Measurements from ENCODE around the gene APMAP. TPM values are rescaled to one million over a fixed set of nuclear protein-coding genes. Genes with fewer than 3 reads are reported as not detected.

The APMAP gene
- total RNA-seq, 2 experiments from 2014 or later: 73.5 to 75.8 TPM

GRCh38 chr20:24994186-24994465, 1.6 kb upstream of the APMAP start:
- POLR2A ChIA-PET: interaction anchor here (2.1 kb wide), 1 partner anchor 64 kb away, joined by 7 read pairs; the partner anchor contains the start of gene ACSS1
- CTCF ChIA-PET: interaction anchor here (0.7 to 3.3 kb wide), 9 partner anchors 10 to 320 kb away, joined by 3 to 24 read pairs (median 5); partner anchors contain the start of gene ACSS1

- CTCF ChIA-PET: interaction anchor here (0.7 to 3.3 kb wide), 8 partner anchors 10 to 321 kb away, joined by 3 to 24 read pairs (median 8); partner anchors contain the start of gene ACSS1
These were observed 1.0 kb upstream of the APMAP start for GRCh38 chr20:24993337-24994185.

GRCh38 chr20:24991897-24992486, 559 bp downstream of the APMAP start:
- POLR2A ChIA-PET: interaction anchor here (1.0 to 2.1 kb wide), 2 partner anchors 61 to 66 kb away, joined by 6 to 7 read pairs; partner anchors contain the start of gene ACSS1
- CTCF ChIA-PET: interaction anchor here (0.8 kb wide), 1 partner anchor 62 kb away, joined by 3 read pairs; no protein-coding TSS in a partner anchor

More at GRCh38 chr20:24993337-24994185, 1.0 kb upstream of the APMAP start:
- POLR2A ChIA-PET: interaction anchor here (0.6 to 2.1 kb wide), 3 partner anchors 33 to 400 kb away, joined by 3 to 7 read pairs (median 4); partner anchors contain the start of gene ACSS1

DNA sequence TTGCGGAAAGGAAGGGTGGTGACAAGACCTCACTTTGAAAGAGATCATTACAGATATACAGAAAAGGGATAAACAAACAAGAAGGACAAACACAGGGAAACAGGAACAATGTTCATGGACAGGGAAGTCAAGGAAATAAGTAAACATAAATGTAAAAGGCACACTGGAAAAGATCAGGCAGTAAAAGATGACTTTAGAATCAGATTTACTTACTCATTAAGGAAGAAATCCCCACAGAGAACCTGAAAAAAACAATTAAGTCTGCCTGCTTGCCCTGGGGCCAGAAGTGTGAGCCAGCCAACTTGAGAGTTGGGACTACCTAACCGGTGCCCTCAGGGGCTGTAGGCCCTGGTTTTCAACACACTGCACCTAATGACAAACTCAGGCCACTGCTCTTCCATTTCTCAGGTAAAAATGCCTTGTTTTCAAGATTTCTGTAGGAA, 1.7 kb downstream of the APMAP start:
- POLR2A ChIA-PET: interaction anchor here (1.1 to 1.6 kb wide), 2 partner anchors 26 to 30 kb away, joined by 3 read pairs; no protein-coding TSS in a partner anchor
- CTCF ChIA-PET: no interaction called here

GRCh38 chr20:24989162-24989561, 3.4 kb downstream of the APMAP start:
- ChIA-PET POLR2A (interaction anchor here (1.4 to 1.8 kb wide), 2 partner anchors 29 to 39 kb away, joined by 5 to 9 read pairs; partner anchors contain the start of gene CST7), CTCF (no interaction called here)

GRCh38 chr20:24987873-24988835, 4.4 kb downstream of the APMAP start:
- POLR2A ChIA-PET: interaction anchor here (1.4 to 1.8 kb wide), 2 partner anchors 28 to 38 kb away, joined by 5 to 9 read pairs; partner anchors contain the start of gene CST7

DNA sequence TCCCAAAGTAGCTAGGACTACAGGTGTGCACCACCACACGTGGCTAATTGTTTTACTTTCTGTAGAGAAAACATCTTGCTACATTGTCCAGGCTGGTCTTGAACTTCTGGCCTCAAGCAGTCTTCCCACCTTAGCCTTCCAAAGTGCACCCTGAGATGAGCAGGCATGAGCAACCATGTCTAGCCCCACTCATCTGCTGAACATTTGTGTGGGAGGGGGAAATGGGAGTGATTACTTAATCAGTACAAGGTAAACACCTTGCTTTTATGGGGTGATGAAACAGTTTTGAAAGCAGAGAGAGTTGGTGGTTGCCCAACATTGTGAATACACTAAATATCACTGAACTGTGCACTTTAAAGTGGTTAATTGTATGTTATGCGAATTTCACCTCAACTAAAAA, 5.3 kb downstream of the APMAP start:
- ChIA-PET POLR2A (interaction anchor here (1.8 kb wide), 1 partner anchor 37 kb away, joined by 9 read pairs; the partner anchor contains the start of gene CST7), CTCF (no interaction called here)

More at GRCh38 chr20:24987873-24988835, 4.4 kb downstream of the APMAP start:
- CTCF ChIA-PET: interaction anchor here (0.5 kb wide), 1 partner anchor 370 kb away, joined by 4 read pairs; no protein-coding TSS in a partner anchor

GRCh38 chr20:24986436-24987015, 6.0 kb downstream of the APMAP start:
- CTCF ChIA-PET: no interaction called here
- POLR2A ChIA-PET: no interaction called here

- ChIA-PET CTCF (interaction anchor here (1.2 kb wide), 1 partner anchor 31 kb away, joined by 3 read pairs; no protein-coding TSS in a partner anchor), POLR2A (no interaction called here)
These were observed 6.7 kb downstream of the APMAP start for GRCh38 chr20:24985802-24986201.

DNA sequence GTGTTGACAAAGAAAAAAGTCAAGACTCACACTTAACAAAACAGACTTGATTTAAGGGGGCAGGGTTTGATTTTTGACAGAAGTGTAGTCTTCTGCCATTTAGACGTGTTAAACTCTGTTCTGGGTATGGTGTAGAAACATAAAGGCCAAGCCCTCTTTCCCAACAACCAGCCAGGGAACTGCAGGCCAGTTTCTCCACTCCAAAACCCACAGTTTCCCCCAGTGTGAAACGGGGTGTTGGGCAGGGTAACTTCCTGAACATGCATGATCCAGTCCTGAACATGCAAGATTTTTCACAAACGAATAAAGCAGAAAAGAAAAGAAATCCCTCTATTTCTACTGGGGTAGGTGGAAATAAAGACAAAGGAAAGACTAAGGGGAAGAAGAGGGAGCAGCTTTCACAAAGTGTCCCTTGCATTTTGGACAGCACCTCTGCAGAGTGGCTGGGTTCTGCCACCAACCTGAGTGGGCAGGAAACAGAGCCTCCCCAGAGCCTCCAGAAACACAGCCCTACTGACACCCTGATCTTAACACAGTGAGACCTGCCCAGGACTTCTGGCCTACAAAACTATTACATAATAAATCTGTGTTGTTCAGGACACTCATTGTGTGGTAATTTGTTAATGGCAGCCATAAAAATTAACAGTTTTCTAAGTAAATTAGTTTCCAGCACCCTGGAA, 7.5 kb downstream of the APMAP start:
- CTCF ChIA-PET: interaction anchor here (1.2 kb wide), 1 partner anchor 30 kb away, joined by 3 read pairs; no protein-coding TSS in a partner anchor

GRCh38 chr20:24983896-24984295, 8.7 kb downstream of the APMAP start:
- ChIA-PET CTCF (interaction anchor here (1.4 kb wide), 1 partner anchor 29 kb away, joined by 3 read pairs; no protein-coding TSS in a partner anchor), POLR2A (no interaction called here)

More for the DNA sequence above, 7.5 kb downstream of the APMAP start:
- POLR2A ChIA-PET: no interaction called here

DNA sequence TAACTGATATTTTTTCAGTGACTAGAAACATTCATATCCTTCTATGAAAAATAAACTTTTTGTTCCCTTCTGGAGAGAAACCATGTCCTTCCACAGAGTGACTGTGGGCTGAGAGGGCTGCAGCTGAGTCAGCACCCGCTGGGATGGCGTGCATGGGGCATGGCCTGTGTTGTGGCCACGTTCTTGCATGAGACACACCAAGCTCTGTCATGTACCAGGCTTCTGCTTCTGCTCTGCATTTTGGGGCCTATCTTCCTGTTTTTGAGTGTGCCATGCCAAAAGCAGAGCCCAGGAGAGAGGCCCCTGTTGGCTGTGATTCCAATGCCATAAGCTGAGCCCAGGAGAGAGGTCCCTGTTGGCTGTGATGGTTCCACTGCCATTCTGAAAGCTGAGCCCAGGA, 10.8 kb downstream of the APMAP start:
- POLR2A ChIA-PET: no interaction called here
- CTCF ChIA-PET: no interaction called here

GRCh38 chr20:24981282-24981681, 11.3 kb downstream of the APMAP start:
- ChIA-PET POLR2A (no interaction called here), CTCF (no interaction called here)

DNA sequence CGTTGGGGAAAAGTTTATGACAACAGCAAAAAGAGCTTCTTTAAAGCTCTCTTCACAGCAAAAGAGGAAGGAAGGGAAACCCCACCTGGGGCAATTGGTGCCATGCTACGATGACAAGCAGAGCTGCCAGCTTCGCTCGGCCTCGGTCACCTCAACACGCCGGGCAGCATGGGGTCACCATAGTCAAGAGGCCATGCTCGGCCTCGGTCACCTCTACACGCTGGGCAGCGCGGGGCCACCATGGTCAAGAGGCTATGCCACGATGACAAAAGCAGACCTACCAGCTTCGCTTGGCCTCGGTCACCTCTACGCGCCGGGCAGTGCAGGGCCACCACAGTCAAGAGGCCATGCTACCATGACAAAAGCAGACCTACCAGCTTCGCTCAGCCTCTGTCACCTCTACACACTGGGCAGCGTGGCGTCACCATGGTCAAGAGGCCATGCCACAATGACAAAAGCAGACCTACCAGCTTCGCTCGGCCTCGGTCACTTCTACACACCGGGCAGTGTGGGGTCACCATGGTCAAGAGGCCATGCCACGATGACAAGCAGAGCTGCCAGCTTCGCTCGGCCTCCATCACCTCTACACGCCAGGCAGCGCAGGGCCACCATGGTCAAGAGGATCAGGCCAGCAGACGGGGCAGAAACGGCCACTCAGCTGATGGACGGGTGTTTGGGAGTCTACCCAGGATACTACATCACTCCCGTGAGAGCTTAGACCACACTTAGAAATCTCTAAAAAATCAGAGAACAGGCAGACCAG, 12.1 kb downstream of the APMAP start:
- ChIA-PET CTCF (no interaction called here), POLR2A (no interaction called here)

- CTCF ChIA-PET: no interaction called here
These were observed 13.3 kb downstream of the APMAP start for GRCh38 chr20:24979036-24979960.

DNA sequence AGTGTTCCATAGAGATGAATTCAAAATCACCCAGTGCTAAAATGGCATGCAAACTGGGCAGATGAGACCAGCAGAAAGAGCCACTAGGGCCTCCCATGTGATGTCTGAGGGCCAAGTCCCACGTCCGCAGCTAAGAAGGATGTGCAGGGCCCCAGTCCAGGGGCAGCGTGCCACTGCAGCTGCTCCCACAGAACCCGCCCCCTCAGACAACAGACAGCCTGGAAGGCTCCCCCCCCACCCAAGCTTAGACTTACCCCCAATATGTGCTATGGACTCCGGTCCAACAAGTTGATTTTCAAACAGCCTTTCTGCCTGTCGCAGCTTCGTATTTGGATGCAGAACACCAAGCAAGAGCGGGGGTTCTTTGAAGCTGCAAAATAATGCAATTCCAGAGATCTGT, 14.0 kb downstream of the APMAP start:
- ChIA-PET CTCF (no interaction called here), POLR2A (no interaction called here)

More at GRCh38 chr20:24979036-24979960, 13.3 kb downstream of the APMAP start:
- POLR2A ChIA-PET: no interaction called here
